WTC11 (cell line): ENCODE measurements around the gene GPN2. TPM values are rescaled to one million over a fixed set of nuclear protein-coding genes. Genes with fewer than 3 reads are reported as not detected.

ENCODE experiments used
- ATAC-seq: fragments of 200-7000 bp; cut with Tn5 transposase; 2 replicates; pipeline ENCODE4 v1.10.0; 2021; ENCODE audit warnings: mild to moderate bottlenecking, moderate library complexity
- CTCF ChIA-PET: fragments of 300-600 bp; sonication (Branson Sonifier 250); formaldehyde crosslinking; loops from one replicate; lab custom pipeline; 2021; ENCODE audit warnings: antibody characterized with exemption; lab: Charles Lee
- POLR2A ChIA-PET: fragments of 350-600 bp; sonication (Branson Sonifier 250); formaldehyde crosslinking; loops from one replicate; lab custom pipeline; 2021; ENCODE audit warnings: antibody characterized with exemption; lab: Charles Lee
- DNase-seq: peaks from one replicate; pipeline ENCODE4 v3.0.0; 2021; ENCODE audit warnings: low spot score
- H3K27ac Mint-ChIP-seq: 2 replicates; pipeline ENCODE4 v1.8.0; 2021; ENCODE audit warnings: mixed read lengths
- H3K27me3 Mint-ChIP-seq: 2 replicates; pipeline ENCODE4 v1.8.0; 2021; ENCODE audit warnings: low read depth, mild to moderate bottlenecking, moderate library complexity, mixed read lengths
- H3K36me3 Mint-ChIP-seq: 2 replicates; pipeline ENCODE4 v1.8.0; 2021; ENCODE audit warnings: mixed read lengths
- H3K4me1 Mint-ChIP-seq: 2 replicates; pipeline ENCODE4 v1.8.0; 2022; ENCODE audit warnings: mixed read lengths
- H3K4me3 Mint-ChIP-seq: 2 replicates; pipeline ENCODE4 v1.8.0; 2021; ENCODE audit warnings: mild to moderate bottlenecking, moderate library complexity, mixed read lengths
- H3K9me3 Mint-ChIP-seq: 2 replicates; pipeline ENCODE4 v1.8.0; 2021; ENCODE audit warnings: mixed read lengths
- AFF4 ChIP-seq: sonication (generic); formaldehyde crosslinking; IDR thresholded peaks from 2 replicates; pipeline ENCODE4 v1.8.1; 2023; ENCODE audit warnings: mild to moderate bottlenecking, missing genetic modification reagents, borderline replicate concordance
- ATF1 ChIP-seq: sonication (generic); formaldehyde crosslinking; IDR thresholded peaks from 2 replicates; pipeline ENCODE4 v1.8.1; 2023; ENCODE audit warnings: mild to moderate bottlenecking, moderate library complexity, missing genetic modification reagents
- CREM ChIP-seq: sonication (generic); formaldehyde crosslinking; IDR thresholded peaks from 2 replicates; pipeline ENCODE4 v1.8.1; 2022; ENCODE audit warnings: mild to moderate bottlenecking, missing genetic modification reagents, moderate library complexity
- E2F1 ChIP-seq: sonication (generic); formaldehyde crosslinking; IDR thresholded peaks from 2 replicates; pipeline ENCODE4 v1.8.0; 2022; ENCODE audit warnings: mild to moderate bottlenecking, missing genetic modification reagents
- IRF1 ChIP-seq: sonication (generic); formaldehyde crosslinking; IDR thresholded peaks from 2 replicates; pipeline ENCODE4 v1.8.0; 2023; ENCODE audit warnings: missing genetic modification reagents
- MAX ChIP-seq: sonication (generic); formaldehyde crosslinking; IDR thresholded peaks from 2 replicates; pipeline ENCODE4 v1.8.0; 2022; ENCODE audit warnings: mild to moderate bottlenecking, missing genetic modification reagents
- MLX ChIP-seq: sonication (generic); formaldehyde crosslinking; IDR thresholded peaks from 2 replicates; pipeline ENCODE4 v1.8.1; 2023; ENCODE audit warnings: mild to moderate bottlenecking, missing genetic modification reagents, moderate library complexity
- NR2C2 ChIP-seq: sonication (generic); formaldehyde crosslinking; IDR thresholded peaks from 2 replicates; pipeline ENCODE4 v1.8.0; 2022; ENCODE audit warnings: mild to moderate bottlenecking, missing genetic modification reagents
- STAT6 ChIP-seq: sonication (generic); formaldehyde crosslinking; conservative IDR thresholded peaks from 2 replicates; pipeline ENCODE4 v1.8.1; 2023; ENCODE audit warnings: mild to moderate bottlenecking, low read depth, missing genetic modification reagents, moderate library complexity
- TCF7 ChIP-seq: sonication (generic); formaldehyde crosslinking; IDR thresholded peaks from 2 replicates; pipeline ENCODE4 v1.8.0; 2022; ENCODE audit warnings: mild to moderate bottlenecking, low read depth, missing genetic modification reagents, moderate library complexity
- TP53 ChIP-seq: sonication (generic); formaldehyde crosslinking; IDR thresholded peaks from 2 replicates; pipeline ENCODE4 v1.8.1; 2023; ENCODE audit warnings: mild to moderate bottlenecking, missing genetic modification reagents
- USF1 ChIP-seq: sonication (generic); formaldehyde crosslinking; IDR thresholded peaks from 2 replicates; pipeline ENCODE4 v1.8.0; 2022; ENCODE audit warnings: mild to moderate bottlenecking, missing genetic modification reagents
- ZBTB21 ChIP-seq: sonication (generic); formaldehyde crosslinking; IDR thresholded peaks from 2 replicates; pipeline ENCODE4 v1.8.1; 2023; ENCODE audit warnings: mild to moderate bottlenecking, missing genetic modification reagents, borderline replicate concordance
- ZBTB43 ChIP-seq: sonication (generic); formaldehyde crosslinking; IDR thresholded peaks from 2 replicates; pipeline ENCODE4 v1.8.1; 2023; ENCODE audit warnings: mild to moderate bottlenecking, missing genetic modification reagents
- ZNF138 ChIP-seq: sonication (generic); formaldehyde crosslinking; conservative IDR thresholded peaks from 2 replicates; pipeline ENCODE4 v1.8.1; 2022; ENCODE audit warnings: mild to moderate bottlenecking, moderate library complexity, missing genetic modification reagents
- ZNF416 ChIP-seq: fragments of 250-450 bp; sonication (Bioruptor Pico); IDR thresholded peaks from 2 replicates; pipeline ENCODE4 v1.9.0; 2021; ENCODE audit warnings: mild to moderate bottlenecking, inconsistent platforms
- ZNF512 ChIP-seq: sonication (generic); formaldehyde crosslinking; IDR thresholded peaks from 2 replicates; pipeline ENCODE4 v1.8.1; 2022; ENCODE audit warnings: missing genetic modification reagents, borderline replicate concordance
- ZSCAN18 ChIP-seq: fragments of 250-450 bp; sonication (Bioruptor Pico); IDR thresholded peaks from 2 replicates; pipeline ENCODE4 v2.1.2; 2022; ENCODE audit warnings: mild to moderate bottlenecking, moderate library complexity
- total RNA-seq: library from RNA; stranded (reverse); gene quantifications from 3 replicates; pipeline ENCODE4 v1.2.3, GENCODE V29; 2021

GPN2 gene
- total RNA-seq, 1 experiment from 2014 or later = 38.5 TPM

GRCh38 chr1:26844424-26845196, 45.5 kb downstream of the GPN2 start:
- no peaks in the 10 kb centered on the region for H3K27me3 Mint-ChIP-seq
- ATAC-seq = no peak
- no peaks in the 10 kb centered on the region for H3K4me1 Mint-ChIP-seq
- ChIA-PET POLR2A (no interaction called here), CTCF (no interaction called here)
- no peaks in the 10 kb centered on the region for H3K9me3 Mint-ChIP-seq
- peaks cover 18% of the 10 kb centered on the region for H3K36me3 Mint-ChIP-seq
- no peak for TF ChIP-seq MAX (CRISPR knock-in tag)
- TF ChIP-seq TCF7 = no peak
- TF ChIP-seq CREM (CRISPR knock-in tag) = no peak
- no peak for TF ChIP-seq ZNF138 (CRISPR knock-in tag)
- TF ChIP-seq ZNF416 (CRISPR knock-in tag) = no peak
- TF ChIP-seq ZSCAN18 (CRISPR knock-in tag) = no peak
- no peak for TF ChIP-seq ATF1 (CRISPR knock-in tag)
- no peak for TF ChIP-seq ZBTB21
- TF ChIP-seq IRF1 = no peak
- TF ChIP-seq E2F1 (CRISPR knock-in tag) = no peak
- TF ChIP-seq TP53 (CRISPR knock-in tag) = no peak
- TF ChIP-seq ZBTB43 = no peak
- TF ChIP-seq MLX (CRISPR knock-in tag) = no peak
- H3K4me3 Mint-ChIP-seq = no peak overlapping the region
- no peak overlapping the region for H3K27ac Mint-ChIP-seq
- no peak for DNase-seq

- no peak overlapping the region for H3K4me3 Mint-ChIP-seq
- peaks cover 31% of the 10 kb centered on the region for H3K36me3 Mint-ChIP-seq
- no peak for DNase-seq
- ChIA-PET POLR2A (no interaction called here), CTCF (no interaction called here)
- H3K27me3 Mint-ChIP-seq = peaks cover 2% of the 10 kb centered on the region; the same call in 1 of the 2 replicates
- no peak for ATAC-seq
- H3K4me1 Mint-ChIP-seq = no peaks in the 10 kb centered on the region
- no peaks in the 10 kb centered on the region for H3K9me3 Mint-ChIP-seq
- H3K27ac Mint-ChIP-seq = no peak overlapping the region
- TF ChIP-seq MLX (CRISPR knock-in tag) = no peak
- TF ChIP-seq STAT6 (CRISPR knock-in tag) = no peak
- TF ChIP-seq TCF7 = no peak
- no peak for TF ChIP-seq ZNF512
- TF ChIP-seq USF1 = no peak
- no peak for TF ChIP-seq NR2C2 (CRISPR knock-in tag)
- no peak for TF ChIP-seq AFF4 (CRISPR knock-in tag)
Observed at GRCh38 chr1:26839779-26840178, 50.3 kb downstream of the GPN2 start.
